GM21390 (cell line): ENCODE results near the gene ZCCHC3.

Source experiments
- ATAC-seq: cut with Tn5 transposase; IDR thresholded peaks from one replicate; pipeline ENCODE4 v1.9.1; 2021; ENCODE audit not compliant: unreplicated experiment

The ZCCHC3 gene

DNA sequence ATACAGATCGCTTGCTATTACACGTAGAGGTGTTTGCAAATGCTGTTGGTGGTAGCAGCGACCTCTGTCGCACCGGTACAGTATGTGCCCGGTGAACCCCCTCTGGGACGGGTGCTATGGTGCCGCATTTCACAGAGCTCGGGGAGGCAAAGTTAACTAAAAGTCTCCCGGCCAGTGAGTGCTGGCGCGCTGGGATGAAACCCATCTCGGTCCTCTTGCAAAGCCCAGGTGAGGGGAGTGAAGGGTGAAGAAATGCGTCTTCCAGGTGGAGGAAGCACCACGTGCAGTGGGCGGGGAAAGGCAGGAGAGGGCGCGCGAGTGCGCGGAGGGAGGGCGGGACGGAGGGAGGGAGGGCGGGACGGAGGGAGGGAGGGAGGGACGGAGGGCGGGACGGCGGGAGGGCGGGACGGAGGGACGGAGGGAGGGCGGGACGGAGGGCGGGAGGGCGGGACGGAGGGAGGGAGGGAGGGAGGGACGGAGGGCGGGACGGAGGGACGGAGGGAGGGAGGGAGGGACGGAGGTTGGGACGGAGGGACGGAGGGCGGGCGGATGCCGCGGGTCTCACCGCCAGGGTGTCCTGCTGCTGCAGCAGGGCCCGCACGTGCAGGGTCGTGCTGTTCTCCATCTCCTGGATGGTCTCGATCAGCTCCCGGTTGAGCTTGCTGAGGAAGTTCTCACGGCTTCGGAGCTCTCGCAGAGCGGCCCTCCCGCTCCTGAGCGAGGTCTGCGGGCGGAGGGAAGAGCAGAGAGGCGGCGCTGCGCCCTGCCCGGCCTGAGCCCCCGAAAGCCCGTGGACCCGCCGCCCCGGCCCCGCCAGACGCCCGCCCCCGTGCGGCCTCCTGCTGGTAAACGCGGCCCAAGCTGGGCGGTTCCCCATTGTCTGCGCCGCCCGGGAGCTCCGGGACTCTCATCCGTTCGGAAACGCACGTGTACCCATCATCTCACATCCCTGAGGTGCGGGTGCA is 18.5 kb upstream of the ZCCHC3 start:
- ATAC-seq, result no peak

DNA sequence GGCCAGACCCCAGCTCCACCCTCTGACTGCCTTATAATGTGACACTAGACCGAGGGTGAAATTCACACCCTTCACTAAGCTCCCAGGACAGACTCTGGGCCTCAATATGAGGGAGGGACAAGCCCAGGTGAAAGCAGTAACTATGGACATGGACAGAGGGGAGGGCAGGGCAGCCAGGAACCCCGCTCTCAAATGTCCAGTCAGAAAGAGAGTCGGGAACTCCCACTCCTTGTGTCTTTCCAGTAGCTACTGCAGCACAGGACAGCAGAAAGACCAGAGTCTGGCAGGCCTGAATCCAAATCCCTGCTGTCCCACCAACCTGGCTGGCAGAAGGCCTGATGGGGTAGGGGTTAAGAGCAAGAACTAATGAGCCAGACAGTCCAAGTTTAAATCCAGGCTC is 13.2 kb upstream of the ZCCHC3 start:
- ATAC-seq, result no peak

DNA sequence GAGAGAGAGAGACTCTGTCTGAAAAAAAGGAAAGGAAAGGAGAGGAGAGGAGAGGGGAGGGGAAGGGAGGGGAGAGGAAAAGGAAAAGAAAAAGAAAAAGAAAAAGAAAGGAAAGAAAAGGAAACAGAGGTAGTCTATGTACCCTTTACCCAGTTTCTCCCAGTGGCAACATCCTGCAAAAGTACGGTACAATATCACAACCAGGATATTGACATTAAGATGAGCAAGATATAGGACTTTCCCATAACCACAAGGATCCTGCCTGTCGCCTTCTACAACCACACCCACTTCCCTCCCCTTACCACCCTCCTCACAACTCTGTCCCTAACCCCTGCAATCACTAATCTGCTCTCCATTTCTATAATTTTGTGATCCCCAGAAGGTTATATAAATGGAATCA is 10.9 kb upstream of the ZCCHC3 start:
- ATAC-seq, result no peak

DNA sequence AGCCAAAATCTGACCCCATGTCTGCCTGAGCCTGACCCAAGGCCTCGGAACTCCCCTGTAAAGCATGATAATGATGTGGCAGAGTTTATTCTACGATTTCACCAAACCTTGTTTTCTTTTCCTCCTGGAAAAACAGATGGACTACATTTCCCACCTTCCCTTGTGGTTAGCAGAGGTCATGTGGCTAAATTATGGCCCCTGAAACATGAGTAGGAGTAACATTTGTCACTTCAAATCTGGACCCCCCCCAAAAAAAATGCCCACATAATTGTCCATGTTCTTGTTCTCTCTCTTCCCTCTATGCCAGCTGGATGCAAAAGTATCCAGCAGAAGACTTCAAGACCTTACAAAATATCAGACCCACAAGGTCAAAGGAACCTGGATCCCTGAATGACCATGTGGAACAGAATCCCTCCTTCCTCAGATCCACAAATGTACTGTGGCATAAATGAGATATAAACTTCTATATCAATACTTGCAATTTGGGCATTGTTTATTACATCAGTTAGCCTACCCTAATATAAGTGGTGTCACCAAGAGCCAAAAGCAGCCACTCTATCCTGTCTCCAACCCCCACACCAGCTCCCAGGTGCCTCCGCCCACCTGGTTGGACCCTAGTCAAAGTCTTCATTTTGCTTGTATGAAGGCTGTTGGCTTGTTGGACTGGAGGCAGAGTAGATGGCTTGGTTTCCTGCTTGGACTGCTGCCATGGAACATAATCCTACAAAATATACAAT is 8.2 kb upstream of the ZCCHC3 start:
- ATAC-seq, result no peak

DNA sequence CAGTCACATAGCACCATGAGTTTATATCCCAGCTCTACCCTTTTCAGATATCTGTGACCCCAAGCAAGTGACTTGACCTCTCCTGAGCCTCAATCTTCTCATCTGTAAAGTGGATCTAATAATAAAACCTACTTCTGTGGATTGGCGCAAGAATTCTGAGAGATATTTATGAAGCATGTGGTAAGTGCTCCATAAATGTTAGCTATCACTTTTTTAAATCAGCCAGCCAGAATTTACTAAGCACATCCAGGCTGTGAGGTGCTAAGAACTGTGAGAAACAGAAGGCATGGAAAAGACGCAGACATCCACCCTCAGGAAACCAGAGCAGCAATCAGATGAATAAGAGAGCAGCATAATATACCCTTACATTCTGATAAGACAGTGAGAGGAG is 7.7 kb upstream of the ZCCHC3 start:
- ATAC-seq, result no peak

DNA sequence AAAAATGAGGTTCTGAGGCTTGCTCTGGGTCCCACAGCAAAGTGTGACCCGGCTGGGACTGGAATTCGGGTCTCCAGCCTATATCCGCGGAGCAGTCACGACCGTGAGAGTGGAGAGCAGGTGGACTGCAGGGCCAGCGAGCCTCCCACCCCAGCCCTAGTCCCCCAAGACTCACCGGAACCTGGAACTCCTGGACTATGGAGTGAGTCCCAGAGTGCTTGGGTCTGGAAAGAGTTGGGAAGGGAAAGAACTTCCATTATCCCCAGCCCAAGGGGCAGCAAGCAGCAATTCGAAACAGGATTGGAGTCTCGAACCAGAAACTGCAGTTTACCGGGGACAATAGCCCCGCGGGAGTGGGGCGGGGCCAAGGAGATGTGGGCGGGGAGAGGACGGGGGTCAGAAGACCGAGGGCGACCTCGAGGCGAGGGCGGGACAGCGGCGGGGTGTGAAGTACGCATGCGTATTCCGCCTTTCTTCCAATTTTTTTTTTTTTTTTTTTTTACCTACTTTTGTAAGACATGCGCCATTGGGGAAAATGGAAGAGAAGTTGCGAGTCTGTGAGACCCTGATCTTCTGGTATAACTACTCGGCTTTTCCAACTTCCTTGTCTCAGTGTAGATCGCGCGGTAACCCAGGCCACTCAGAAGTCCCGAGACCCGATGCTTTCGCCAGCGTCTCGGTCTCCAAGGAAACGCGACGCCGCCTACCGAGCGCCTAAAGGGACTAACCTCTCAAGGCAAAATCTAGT is 7.1 kb upstream of the ZCCHC3 start, which contains the start of gene C20orf96:
Gene C20orf96, minus strand, starts transcription at position 667 of the 748 bp plus-strand sequence. Its CDS starts 140 bp downstream, at position 527.
- peak; percentile 81 for ATAC-seq

DNA sequence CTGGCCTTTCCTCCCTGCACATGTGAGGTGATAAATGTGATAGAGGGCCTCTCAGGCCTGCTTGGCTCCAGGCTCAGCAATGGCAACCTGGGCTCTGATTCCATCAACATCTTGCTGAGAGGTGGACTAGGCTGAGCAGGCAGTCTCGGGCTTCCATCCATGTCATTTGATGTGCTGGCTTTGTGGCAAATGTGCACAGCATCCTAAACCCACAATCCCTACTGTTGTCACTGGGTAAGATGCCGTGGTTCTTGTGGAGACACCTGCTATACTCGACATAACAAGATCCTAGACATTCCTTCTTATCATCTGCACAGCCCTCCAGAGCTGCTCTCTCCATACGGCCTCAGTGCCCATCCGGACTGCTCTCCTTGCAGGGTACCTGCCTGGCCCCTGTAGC is 2.8 kb upstream of the ZCCHC3 start:
- ATAC-seq, result no peak

DNA sequence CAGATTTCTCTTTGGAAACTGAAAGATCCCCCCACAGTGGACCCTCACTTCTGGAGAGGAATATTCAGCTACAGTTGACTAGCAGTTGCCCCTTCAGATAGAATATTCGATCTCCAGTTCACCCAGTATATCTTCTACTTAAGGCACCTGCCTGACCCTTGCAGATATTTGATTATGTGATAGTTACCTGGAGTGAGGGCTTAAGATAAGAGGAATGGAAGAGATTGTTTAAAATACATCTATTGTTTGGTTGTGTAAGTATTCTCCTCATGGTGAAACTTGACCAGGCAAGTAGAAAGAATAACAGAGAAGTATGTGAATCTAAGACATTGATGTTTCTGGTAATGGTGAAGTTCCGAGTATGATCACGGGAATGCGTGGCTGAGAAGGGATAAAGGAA is 1.6 kb upstream of the ZCCHC3 start:
- ATAC-seq, result no peak

DNA sequence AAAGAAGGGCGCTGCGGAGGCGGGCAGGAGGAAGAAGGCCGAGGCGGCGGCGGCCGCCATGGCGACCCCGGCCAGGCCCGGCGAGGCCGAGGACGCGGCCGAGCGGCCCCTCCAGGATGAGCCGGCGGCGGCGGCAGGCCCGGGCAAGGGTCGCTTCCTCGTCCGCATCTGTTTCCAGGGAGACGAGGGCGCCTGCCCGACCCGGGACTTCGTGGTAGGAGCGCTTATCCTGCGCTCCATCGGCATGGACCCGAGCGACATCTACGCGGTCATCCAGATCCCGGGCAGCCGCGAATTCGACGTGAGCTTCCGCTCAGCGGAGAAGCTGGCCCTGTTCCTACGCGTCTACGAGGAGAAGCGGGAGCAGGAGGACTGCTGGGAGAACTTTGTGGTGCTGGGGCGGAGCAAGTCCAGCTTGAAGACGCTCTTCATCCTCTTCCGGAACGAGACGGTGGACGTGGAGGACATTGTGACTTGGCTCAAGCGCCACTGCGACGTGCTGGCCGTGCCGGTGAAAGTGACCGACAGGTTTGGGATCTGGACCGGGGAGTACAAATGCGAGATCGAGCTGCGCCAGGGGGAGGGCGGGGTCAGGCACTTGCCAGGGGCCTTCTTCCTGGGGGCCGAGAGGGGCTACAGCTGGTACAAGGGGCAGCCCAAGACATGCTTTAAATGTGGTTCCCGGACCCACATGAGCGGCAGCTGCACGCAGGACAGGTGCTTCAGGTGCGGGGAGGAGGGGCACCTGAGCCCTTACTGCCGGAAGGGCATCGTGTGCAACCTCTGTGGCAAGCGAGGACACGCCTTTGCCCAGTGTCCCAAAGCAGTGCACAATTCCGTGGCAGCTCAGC is 780 bp downstream of the ZCCHC3 start:
- ATAC-seq, result peak; percentile 21

DNA sequence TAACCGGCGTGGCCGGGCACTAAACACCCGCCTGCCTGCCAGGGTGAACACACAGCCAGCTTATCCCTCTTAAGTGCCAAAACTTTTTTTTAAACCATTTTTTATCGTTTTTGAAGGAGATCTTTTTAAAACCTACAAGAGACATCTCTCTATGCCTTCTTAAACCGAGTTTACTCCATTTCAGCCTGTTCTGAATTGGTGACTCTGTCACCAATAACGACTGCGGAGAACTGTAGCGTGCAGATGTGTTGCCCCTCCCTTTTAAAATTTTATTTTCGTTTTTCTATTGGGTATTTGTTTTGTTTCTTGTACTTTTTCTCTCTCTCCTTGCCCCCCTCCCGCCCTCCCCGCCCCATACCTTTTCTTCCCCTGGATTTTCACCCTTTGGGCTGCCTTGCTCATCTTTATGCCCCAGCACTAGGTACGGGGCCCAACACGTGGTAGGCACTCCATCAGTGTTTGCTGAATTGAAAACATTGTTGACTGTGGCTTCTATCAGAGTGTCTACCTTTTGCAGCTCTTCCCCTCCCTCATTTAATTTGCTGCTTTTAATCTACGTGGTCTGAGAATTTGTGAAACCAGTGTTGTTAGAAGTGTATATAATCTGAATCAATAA is 1.5 kb downstream of the ZCCHC3 start:
- ATAC-seq, result no peak

DNA sequence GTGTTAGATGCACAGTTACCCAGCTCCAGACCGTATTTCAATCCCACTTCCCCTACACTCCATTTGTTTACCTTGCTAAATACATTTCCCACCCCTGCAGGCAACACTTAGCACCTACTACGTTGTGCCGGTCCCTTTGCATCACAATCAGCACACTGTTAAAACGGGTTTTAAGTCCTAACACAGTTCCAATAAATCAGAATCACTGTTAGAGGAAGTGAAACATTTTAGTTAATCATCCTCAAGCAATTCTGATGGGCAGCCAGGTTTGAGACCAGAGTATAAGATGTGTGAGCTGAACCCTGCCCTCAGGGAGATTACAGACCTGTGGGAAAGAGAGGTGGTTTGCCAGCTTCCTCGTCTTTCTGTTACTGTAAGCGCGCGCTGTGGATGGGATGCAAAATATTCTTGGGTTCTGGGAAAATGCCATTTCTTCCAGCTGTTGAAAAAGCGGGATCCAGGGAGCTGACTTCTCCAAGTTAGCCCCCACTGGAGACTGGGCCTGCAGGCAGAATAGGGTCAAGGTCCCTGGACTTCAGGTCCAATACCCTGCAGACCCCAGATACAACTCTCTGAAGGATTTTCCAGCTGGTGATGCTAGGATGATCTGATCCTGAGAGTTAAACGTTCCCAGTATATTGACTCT is 3.1 kb downstream of the ZCCHC3 start:
- no peak for ATAC-seq

DNA sequence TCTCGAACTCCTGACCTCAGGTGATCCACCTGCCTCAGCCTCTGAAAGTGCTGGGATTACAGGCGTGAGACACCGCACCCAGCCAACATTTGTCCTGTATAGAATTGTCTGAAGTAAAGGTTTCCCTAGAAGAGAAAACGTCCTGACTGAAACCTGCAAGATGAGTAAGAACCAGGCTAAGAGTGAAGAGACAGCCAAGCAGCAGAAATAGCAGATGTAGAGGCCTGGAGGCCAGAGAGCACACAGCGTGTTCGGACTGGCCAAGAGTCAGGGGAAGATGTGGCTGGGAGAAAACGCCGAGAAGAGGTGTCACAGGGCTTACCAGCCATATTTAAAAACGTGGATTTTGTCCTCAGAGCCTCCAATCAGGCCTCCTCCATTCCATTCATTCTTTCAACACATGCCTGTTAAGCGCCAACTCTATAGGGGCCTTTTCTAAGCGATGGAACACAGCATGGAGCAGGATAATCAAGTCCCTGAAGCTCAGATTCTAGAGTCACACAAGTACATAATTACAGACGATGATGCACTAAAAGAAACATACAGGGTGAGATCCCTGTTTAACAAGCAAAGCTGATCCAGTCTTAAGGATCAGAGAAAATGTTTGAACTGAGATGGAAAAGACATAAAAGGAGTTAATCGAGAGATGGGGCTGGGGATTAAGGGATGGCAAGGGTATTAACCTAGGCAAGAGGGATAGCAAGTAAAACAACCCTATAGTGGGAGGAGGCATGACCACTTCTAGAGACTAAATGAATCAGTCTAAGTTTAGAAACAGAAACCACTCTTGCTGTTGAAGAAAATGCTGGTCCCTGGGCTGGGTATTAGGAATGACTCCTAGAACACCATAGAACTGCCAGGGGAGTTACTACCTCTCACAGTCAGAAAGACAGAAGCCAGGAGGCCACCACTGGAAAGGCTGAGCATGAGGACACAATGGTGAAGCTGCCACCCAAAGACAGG is 4.8 kb downstream of the ZCCHC3 start:
- no peak for ATAC-seq

DNA sequence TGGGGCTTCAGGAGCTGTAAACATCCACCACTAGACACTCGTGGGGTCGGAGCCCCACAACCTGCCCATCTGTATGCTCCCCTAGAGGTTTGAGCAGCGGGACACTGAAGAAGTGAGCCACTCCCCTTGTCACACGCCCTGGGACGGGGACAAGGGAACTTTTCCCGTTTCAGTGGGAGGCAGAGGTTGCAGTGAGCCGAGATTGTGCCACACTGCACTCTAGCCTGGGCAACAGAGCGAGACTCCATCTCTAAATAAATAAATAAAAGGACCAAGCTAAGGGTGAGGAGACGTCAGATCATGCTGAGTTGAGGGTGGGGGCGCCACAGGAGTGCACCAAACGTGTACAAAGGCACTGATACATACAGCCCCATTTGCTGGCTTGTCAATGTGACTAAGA is 8.4 kb downstream of the ZCCHC3 start:
- no peak for ATAC-seq

DNA sequence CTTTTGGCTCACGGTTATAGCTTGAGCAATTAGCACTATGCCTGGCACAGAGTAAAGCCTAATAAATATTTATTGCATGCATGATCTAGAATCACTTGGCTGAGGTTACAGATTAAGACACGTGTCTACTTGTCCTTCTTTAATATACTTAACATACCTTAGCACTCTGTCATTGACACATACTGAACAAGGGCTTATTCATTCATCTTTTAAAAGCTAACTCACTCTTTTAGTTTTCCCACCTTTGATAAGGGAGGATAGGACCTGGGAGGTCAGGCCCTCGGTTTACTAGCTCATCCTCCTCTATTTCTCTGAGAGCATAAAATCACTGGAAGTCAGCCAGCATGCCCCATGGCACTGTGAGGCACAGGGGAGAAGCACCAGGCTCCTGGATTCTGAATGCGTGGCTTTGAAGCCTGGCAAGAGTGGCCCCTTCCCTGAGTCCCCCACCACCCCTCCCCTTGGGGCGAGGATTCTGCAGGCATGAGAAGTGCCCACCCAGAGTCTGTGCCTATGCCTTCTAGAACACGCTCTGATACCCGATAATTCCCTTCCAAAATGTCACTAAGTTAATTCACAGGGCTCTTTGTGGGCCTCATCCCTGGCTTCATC is 11.2 kb downstream of the ZCCHC3 start:
- ATAC-seq, result no peak

DNA sequence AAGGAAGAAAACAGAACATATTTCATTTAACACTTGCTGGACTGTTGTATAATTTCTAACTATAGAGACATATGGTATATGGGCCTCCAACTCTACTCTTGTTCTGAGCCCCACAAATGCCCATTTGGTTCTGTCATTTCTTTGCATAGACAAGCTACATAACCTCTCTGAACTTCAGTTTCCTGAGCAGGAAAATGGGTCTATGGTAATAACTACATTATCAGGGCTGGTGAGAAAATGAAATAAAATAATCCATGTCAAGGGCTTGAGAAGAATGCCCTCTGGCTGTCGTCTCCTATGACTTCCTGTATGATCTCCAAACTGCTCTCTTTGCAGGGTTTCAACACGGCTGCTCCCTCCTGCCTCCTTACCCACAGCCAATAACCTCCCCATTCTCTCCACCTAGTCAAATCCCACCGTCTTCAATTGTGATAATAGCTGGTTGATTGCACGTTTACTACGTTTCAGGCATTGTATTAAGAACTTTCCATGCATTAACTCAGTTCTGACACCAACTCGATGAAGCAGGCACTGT is 12.0 kb downstream of the ZCCHC3 start:
- no peak for ATAC-seq

DNA sequence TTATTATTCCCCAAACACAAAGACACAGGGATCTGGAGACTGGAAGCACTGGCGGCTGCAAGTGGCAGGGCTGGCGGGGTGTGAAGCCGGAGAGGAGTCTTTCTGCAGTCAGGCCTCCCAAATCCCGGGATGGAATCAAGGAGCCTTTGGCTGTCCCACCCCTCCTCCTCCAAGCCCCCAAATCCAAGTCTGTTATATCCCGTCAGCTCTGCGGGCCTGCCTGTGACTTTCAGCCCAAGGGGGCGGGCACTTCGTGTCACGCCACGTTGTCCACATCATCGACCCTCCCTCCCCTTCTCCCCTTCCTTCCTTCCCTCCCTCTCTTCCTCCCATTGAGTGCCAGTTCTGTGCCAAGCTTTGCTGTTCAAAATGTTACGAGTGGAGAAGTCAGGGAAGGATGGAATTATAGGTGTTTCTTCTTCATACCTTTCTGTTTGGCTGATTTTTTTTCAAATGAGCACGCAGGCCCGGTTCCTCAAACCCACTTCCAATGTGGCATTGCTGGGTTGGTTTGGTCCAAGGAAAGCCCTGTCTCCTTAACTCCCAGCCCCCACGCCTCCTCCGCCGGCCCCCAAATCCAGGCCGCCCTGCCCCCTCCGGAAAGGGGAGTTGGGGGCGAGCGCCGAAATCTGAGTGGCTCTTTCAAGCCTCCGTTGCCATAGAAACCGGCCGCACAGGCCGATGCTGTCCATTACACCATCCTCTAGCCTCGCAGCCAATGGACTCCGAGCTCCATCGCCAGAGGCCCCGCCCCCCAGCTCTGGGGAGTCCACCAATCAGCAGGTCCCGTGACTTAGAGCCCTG is 12.7 kb downstream of the ZCCHC3 start:
- peak; percentile 100 for ATAC-seq

DNA sequence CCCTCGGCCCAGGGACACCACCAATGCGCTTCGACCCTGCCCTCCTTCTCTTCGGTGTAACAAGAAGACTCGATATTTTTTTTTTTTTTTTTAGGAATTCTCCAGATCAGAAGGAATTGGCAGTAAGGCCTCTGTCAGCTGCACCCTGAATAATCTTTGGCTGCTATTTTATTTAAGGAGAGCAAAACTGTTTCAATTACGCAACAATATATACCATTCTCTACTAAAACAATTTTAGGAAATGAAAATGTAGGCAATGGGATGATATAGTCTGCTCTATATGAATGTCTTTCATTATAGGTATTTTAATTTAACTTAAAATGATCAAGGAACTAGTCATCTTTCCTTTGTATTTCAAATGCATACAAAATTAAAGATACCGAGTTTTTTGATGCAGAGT is 13.3 kb downstream of the ZCCHC3 start:
- no peak for ATAC-seq
